GM04504 (cell line): ENCODE data around the gene C17orf114.

ENCODE experiments used
- DNase-seq: peaks from one replicate; pipeline ENCODE4 v3.0.0-alpha.2; 2012; ENCODE audit warnings: low read depth

Gene C17orf114

GRCh38 chr17:4788159-4788806, 13.8 kb downstream of the C17orf114 start:
- DNase-seq = no peak

- DNase-seq = no peak
Measured at GRCh38 chr17:4786516-4786915, 15.6 kb downstream of the C17orf114 start.

- DNase-seq = no peak
Measured at GRCh38 chr17:4786106-4786511, 16.0 kb downstream of the C17orf114 start, which contains the start of gene VMO1. TSS of gene VMO1 (minus strand) at chr17:4786364. CDS start at chr17:4786352, 12 bp downstream.

- no peak for DNase-seq
Measured at GRCh38 chr17:4785311-4786105, 16.6 kb downstream of the C17orf114 start.

- DNase-seq = no peak
Measured at GRCh38 chr17:4782652-4783051, 19.5 kb downstream of the C17orf114 start.

GRCh38 chr17:4780325-4780955, 21.7 kb downstream of the C17orf114 start:
- no peak for DNase-seq

- no peak for DNase-seq
Measured at GRCh38 chr17:4777969-4778760, 24.0 kb downstream of the C17orf114 start.

- no peak for DNase-seq
Measured at GRCh38 chr17:4772235-4772613, 29.9 kb downstream of the C17orf114 start.

GRCh38 chr17:4771519-4772234, 30.5 kb downstream of the C17orf114 start, which contains the start of gene TM4SF5:
TSS of gene TM4SF5 (plus strand) at chr17:4771886. CDS start at chr17:4771923, 37 bp downstream.
- DNase-seq = no peak

GRCh38 chr17:4769628-4770027, 32.5 kb downstream of the C17orf114 start:
- no peak for DNase-seq

GRCh38 chr17:4768298-4768697, 33.8 kb downstream of the C17orf114 start:
- DNase-seq = no peak

GRCh38 chr17:4766723-4767122, 35.4 kb downstream of the C17orf114 start:
- DNase-seq = no peak

GRCh38 chr17:4766201-4766600, 35.9 kb downstream of the C17orf114 start:
- no peak for DNase-seq

GRCh38 chr17:4764595-4764994, 37.5 kb downstream of the C17orf114 start:
- DNase-seq = no peak

GRCh38 chr17:4759776-4760236, 42.3 kb downstream of the C17orf114 start:
- DNase-seq = no peak

- no peak for DNase-seq
Measured at GRCh38 chr17:4753392-4753791, 48.7 kb downstream of the C17orf114 start.

- no peak for DNase-seq
Measured at GRCh38 chr17:4751932-4752331, 50.2 kb downstream of the C17orf114 start.
